ENCODE measurements around the gene FHAD1.
"Not testable (repeated sequence)": the region's sequence is repeated elsewhere in the genome, so short reads cannot be mapped to it uniquely, and the experiment has no call there.

FHAD1 gene

GRCh38 chr1:15350551-15351200 lies 103.7 kb downstream of the FHAD1 start:
- DNase-seq: no peak

- no peak for DNase-seq
Observed at GRCh38 chr1:15351310-15351709, 104.3 kb downstream of the FHAD1 start.

- DNase-seq: peak; percentile 49
Observed at GRCh38 chr1:15352128-15352957, 105.3 kb downstream of the FHAD1 start.

GRCh38 chr1:15353839-15354579 lies 107.0 kb downstream of the FHAD1 start:
- no peak for DNase-seq

- DNase-seq: no peak
Observed at GRCh38 chr1:15354580-15354965, 107.5 kb downstream of the FHAD1 start.

GRCh38 chr1:15355968-15356625 lies 109.1 kb downstream of the FHAD1 start:
- DNase-seq: no peak

GRCh38 chr1:15357612-15358207 lies 110.7 kb downstream of the FHAD1 start:
- no peak for DNase-seq

- DNase-seq: no peak
Observed at GRCh38 chr1:15358565-15359133, 111.6 kb downstream of the FHAD1 start.

- DNase-seq: no peak
Observed at GRCh38 chr1:15360700-15361099, 113.7 kb downstream of the FHAD1 start.

GRCh38 chr1:15362096-15362736 lies 115.2 kb downstream of the FHAD1 start:
- DNase-seq: no peak

GRCh38 chr1:15362737-15363128 lies 115.7 kb downstream of the FHAD1 start:
- DNase-seq: no peak

GRCh38 chr1:15364740-15365139 lies 117.7 kb downstream of the FHAD1 start:
- no peak for DNase-seq

GRCh38 chr1:15368888-15369287 lies 121.9 kb downstream of the FHAD1 start:
- no peak for DNase-seq

- DNase-seq: no peak
Observed at GRCh38 chr1:15370268-15370667, 123.2 kb downstream of the FHAD1 start.

- DNase-seq: no peak
Observed at GRCh38 chr1:15370781-15371520, 123.9 kb downstream of the FHAD1 start.

GRCh38 chr1:15371610-15372545 lies 124.9 kb downstream of the FHAD1 start:
- no peak for DNase-seq

GRCh38 chr1:15378729-15379128 lies 131.7 kb downstream of the FHAD1 start:
- DNase-seq: no peak

- DNase-seq: not testable (repeated sequence)
Observed at GRCh38 chr1:15379151-15379550, 132.1 kb downstream of the FHAD1 start.

- no peak for DNase-seq
Observed at GRCh38 chr1:15380601-15381508, 133.8 kb downstream of the FHAD1 start.

Data from NCI-H2107 (cell line).